Right lobe of liver (tissue), 4 donors: ENCODE measurements around the gene MYOM1.

Experiments used
- CTCF ChIP-seq, 4 donors: fragments of 200-600 bp in 3 of 4; fragments of 450-650 bp in 1 of 4; IDR thresholded peaks; one replicate each; pipeline versions ENCODE4 v1.5.1 to v1.8.0; 2016 to 2022; ENCODE audit warnings: antibody characterized with exemption in 4 of 4, mild to moderate bottlenecking in 2 of 4
- POLR2A ChIP-seq: fragments of 450-650 bp; IDR thresholded peaks from one replicate; pipeline ENCODE4 v1.6.1; 2017; ENCODE audit warnings: antibody characterized with exemption, mild to moderate bottlenecking
- donor health status: DM: no; HTN: no; CAD: no.
- donor health status: DM: no; HTN: no; CAD: no.
- donor health status: DM: no; HTN: yes; CAD: no.

- TF ChIP-seq POLR2A = peak; percentile 68
- TF ChIP-seq CTCF (IDR thresholded peaks at IDR 0.05) = peak; percentile 94 to 97 (median 94)
Measured at GRCh38 chr18:3245853-3246634, 26.3 kb upstream of the MYOM1 start.
